Neural crest cell (in vitro differentiated cells): ENCODE results near the gene SMIM34. TPM values are rescaled to one million over a fixed set of nuclear protein-coding genes. Genes with fewer than 3 reads are reported as not detected.
"Not testable (repeated sequence)": the region's sequence is repeated elsewhere in the genome, so short reads cannot be mapped to it uniquely, and the experiment has no call there.

ENCODE experiments used
- DNase-seq: peaks from one replicate; pipeline ENCODE4 v3.0.0; 2021; ENCODE audit warnings: low read depth, mixed read lengths, low spot score
- H3K27ac Mint-ChIP-seq: one replicate; pipeline ENCODE4 v1.8.0; 2021; ENCODE audit warnings: mild to moderate bottlenecking, mixed read lengths; ENCODE audit not compliant: unreplicated experiment
- H3K27me3 Mint-ChIP-seq: 2 replicates; pipeline ENCODE4 v1.8.0; 2021; ENCODE audit warnings: low read depth, mild to moderate bottlenecking, mixed read lengths
- H3K36me3 Mint-ChIP-seq: 2 replicates; pipeline ENCODE4 v1.8.0; 2021; ENCODE audit warnings: low read depth, mild to moderate bottlenecking, mixed read lengths
- H3K4me1 Mint-ChIP-seq: 2 replicates; pipeline ENCODE4 v1.8.0; 2021; ENCODE audit warnings: mixed read lengths
- H3K4me3 Mint-ChIP-seq: one replicate; pipeline ENCODE4 v1.8.0; 2021; ENCODE audit warnings: mild to moderate bottlenecking, mixed read lengths
- H3K9me3 Mint-ChIP-seq: 2 replicates; pipeline ENCODE4 v1.8.0; 2021; ENCODE audit warnings: mixed read lengths
- total RNA-seq: library from RNA; stranded (reverse); gene quantifications from 2 replicates; pipeline ENCODE4 v1.2.1, GENCODE V29; 2021
- TF ChIP-seq, protein P1 (sequence below): fragments of 200-600 bp; sonication (generic); conservative IDR thresholded peaks from 2 replicates; pipeline ENCODE4 v1.5.0; 2021; ENCODE audit warnings: antibody characterized with exemption, mild to moderate bottlenecking

Gene SMIM34
- total RNA-seq, 1 donor from 2014 or later = not detected

DNA sequence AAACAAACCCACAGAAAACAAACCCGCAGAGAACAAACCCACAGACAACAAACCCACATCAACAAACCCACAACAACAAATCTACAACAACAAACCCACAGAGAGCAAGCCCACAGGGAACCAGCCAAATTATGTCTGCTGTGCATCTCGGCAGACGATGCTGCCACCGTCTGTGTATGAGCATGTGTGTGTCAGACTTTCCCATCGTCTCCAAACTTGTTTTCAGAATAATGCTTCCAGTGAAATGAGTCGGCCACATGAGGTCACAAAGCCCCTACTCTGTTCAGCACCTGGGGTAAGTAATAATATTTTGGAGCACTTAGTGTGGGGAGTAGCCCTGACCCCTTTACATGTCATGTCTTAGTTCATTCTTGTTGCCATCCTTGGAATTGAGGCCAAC, 17.6 kb downstream of the SMIM34 start:
- H3K9me3 Mint-ChIP-seq, H3K27me3 Mint-ChIP-seq, H3K36me3 Mint-ChIP-seq, H3K4me3 Mint-ChIP-seq, H3K4me1 Mint-ChIP-seq, DNase-seq, H3K27ac Mint-ChIP-seq: not testable (repeated sequence)

DNA sequence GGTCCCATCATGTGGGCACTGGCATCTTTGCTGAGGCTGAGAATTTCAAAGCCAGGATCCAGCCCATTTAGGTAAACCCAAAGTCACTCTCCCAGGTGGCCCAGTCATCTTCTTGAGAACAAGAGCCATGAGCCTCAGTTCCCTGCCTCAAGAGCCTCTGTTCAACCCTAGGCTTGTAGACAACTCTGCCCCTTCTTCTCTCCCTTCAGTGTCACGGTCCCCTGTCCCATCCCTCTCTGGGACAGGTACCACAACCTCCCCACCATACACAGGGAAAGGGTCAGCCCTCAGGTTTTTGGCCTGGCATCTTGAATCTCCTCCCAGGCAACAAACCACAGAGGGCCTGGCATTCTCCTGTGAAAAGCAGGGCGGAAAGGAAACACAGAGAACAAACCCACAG, 18.1 kb downstream of the SMIM34 start:
- H3K4me3 Mint-ChIP-seq, DNase-seq, H3K36me3 Mint-ChIP-seq, H3K27ac Mint-ChIP-seq, H3K27me3 Mint-ChIP-seq, H3K9me3 Mint-ChIP-seq, H3K4me1 Mint-ChIP-seq: not testable (repeated sequence)

DNA sequence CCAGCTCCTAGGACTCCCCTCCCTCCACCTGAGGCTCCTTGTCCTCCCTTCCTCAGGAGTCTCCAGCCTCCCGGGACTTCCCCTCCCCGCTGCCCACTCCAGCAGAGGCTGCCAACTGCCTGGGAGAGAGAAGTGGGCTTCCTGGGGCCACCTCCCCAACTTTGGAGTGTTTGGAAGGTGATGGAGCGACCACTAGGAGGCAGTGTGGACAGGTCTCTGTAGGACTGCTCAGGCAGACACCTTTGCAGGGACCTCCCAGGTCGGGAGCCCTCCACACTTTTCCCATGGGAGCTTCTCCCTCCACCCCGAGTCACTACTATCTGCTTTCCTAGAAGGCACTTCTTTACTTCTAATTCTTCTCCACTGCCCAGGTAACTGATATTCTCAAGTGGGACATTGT, 19.0 kb downstream of the SMIM34 start:
- not testable (repeated sequence) for H3K27me3 Mint-ChIP-seq, H3K4me3 Mint-ChIP-seq, DNase-seq, H3K4me1 Mint-ChIP-seq, H3K36me3 Mint-ChIP-seq, H3K9me3 Mint-ChIP-seq, H3K27ac Mint-ChIP-seq

DNA sequence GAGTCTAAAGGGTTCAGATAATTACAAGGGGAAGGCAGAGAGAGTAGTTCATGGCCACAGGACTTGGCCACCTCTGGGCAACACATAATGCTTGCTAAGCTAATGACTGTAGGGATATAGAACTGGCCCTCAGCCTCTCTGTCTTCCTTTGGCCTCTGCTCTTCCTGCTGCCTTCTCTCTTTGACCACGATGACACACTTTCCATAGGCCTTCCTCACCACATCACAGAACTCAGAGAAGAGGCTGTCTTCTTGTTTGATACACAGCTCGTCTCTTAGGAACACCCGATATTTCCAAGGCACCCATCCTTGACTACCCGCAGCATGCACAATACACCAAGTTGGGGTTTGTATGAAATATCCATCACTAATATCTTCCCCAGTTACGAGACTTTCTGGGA, 23.2 kb downstream of the SMIM34 start:
- not testable (repeated sequence) for H3K4me1 Mint-ChIP-seq, H3K27ac Mint-ChIP-seq, DNase-seq, H3K36me3 Mint-ChIP-seq, H3K9me3 Mint-ChIP-seq, H3K4me3 Mint-ChIP-seq, H3K27me3 Mint-ChIP-seq

DNA sequence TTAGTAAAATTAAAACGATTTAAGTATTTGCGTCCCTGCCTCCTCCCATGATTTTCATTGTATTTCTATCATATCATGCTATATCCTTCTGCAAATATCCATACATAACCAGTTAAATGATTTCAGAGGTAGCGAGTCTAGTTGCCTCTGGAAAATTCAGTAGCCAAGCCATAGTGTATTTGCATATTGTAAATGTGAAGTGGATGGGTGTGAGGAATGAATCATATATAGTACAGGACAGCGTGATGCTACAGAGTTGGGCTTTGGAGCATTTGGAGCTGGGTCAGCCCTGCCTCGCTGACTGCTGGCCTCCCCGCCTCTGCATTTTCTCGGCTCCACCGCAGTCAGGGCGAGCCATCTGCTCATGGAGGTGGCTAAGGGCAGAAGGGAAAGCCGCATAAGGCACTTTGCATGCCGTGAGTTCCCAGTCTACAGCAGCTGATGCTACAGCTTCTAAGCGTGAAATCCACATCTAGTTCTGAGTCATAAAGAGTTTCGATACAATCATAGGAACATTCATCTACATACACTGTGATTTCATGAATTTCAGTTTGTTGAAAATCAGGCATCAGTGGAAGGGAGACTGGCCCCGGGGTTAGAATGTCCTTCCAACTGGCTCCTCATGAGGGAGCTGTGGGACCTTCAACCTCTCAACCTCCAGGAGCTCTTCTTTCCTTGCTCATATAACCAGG, 39.9 kb downstream of the SMIM34 start:
- not testable (repeated sequence) for DNase-seq, H3K27ac Mint-ChIP-seq, H3K27me3 Mint-ChIP-seq, H3K4me1 Mint-ChIP-seq, H3K36me3 Mint-ChIP-seq, H3K9me3 Mint-ChIP-seq, H3K4me3 Mint-ChIP-seq

DNA sequence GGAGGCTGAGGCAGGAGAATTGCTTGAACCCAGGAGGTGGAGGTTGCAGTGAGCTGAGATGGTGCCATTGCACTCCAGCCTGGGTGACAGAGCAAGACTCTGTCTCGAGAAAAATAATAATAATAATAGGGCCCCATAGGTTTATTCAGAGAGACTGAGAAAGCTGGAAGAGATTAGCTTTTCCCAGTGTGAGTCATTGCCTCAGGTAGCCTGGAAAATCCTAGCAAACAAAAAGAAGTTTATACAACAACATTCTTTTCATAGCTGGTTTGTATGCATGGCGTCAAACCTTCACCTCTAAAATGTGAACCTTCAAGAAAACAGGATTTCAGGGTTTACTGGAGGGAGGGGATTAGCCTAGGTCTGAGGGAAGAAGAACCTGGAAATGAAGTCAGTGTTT, 40.6 kb downstream of the SMIM34 start:
- H3K9me3 Mint-ChIP-seq, H3K4me1 Mint-ChIP-seq, DNase-seq, H3K4me3 Mint-ChIP-seq, H3K27ac Mint-ChIP-seq, H3K36me3 Mint-ChIP-seq, H3K27me3 Mint-ChIP-seq: not testable (repeated sequence)

DNA sequence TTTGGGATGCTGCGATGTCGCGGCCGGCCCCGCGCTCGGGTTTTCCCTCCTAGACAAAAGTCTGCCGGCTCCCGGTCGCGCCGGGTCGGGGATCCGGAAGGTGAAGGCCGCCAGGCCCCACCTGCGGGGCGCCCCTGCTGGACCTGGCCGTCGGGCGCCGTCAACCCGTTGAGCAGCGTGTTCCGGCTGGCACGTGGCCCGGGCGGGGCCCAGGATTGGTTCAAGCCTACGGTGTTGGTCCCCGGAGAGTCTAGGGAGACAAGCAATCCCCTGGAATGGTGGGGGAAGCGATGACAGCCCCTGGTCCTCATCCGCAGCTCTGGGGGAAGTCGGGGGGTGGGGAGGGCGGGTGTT, 48.2 kb downstream of the SMIM34 start:
- not testable (repeated sequence) for H3K27me3 Mint-ChIP-seq, H3K4me3 Mint-ChIP-seq, H3K27ac Mint-ChIP-seq, H3K4me1 Mint-ChIP-seq, H3K36me3 Mint-ChIP-seq, H3K9me3 Mint-ChIP-seq, DNase-seq

DNA sequence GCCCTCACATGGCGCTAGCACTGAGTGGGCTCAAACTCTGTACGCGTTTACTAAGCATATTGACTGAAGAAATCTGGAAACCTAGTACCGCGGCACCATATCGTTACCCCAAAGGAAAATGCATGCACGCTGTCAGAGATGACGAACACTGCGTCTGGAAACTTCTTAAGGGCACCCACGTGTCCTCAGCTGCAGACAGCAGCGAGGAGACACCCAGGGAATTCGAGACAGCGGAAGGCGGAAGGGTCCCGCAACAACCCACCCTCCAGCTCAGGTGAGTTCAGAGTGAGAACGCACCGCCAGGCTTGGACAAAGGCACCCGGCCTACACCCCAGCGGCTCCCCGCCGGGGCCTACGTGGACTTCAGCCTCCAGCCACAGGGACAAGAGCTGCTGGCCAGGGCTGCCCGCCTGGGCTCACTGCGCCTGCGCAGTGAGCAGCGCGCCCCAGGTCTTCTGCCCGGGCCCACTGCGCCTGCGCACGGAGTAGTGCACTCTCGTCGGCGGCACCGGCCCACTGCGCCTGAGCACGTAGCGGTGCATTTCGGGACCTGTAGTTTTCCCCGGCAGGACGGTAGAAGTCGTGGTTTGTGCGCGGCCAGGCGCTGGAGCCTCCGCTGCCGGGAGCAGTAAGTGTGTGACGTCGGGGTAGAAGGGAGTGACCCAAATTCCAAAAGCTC, 48.7 kb downstream of the SMIM34 start, which contains the start of gene SMIM11:
SMIM11 (plus strand) TSS at position 568 of the 679 bp plus-strand sequence. CDS start 3,998 bp downstream, outside the sequence.
- H3K27me3 Mint-ChIP-seq, DNase-seq, H3K36me3 Mint-ChIP-seq, H3K4me3 Mint-ChIP-seq, H3K9me3 Mint-ChIP-seq, H3K4me1 Mint-ChIP-seq, H3K27ac Mint-ChIP-seq: not testable (repeated sequence)

DNA sequence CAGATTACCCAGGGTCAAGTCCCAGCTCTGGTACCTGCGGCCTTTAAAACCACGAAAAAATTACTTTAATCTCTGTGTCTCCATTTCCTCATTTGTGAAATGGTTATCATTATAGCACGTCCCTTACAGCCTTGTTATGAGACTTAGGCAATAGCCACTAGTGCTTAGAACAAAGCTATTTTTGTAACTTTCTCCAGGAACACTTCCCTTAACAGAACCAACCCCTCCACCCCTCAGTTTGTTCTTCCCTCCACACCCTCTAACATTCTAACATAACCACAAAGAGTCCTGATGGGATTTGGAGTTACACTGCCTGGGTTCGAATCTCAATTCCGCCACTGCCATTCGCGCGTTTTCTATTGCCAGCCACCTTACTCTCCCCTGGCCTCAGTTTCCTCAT, 49.3 kb downstream of the SMIM34 start:
- not testable (repeated sequence) for DNase-seq, H3K4me1 Mint-ChIP-seq, H3K9me3 Mint-ChIP-seq, H3K36me3 Mint-ChIP-seq, H3K4me3 Mint-ChIP-seq, H3K27ac Mint-ChIP-seq, H3K27me3 Mint-ChIP-seq

DNA sequence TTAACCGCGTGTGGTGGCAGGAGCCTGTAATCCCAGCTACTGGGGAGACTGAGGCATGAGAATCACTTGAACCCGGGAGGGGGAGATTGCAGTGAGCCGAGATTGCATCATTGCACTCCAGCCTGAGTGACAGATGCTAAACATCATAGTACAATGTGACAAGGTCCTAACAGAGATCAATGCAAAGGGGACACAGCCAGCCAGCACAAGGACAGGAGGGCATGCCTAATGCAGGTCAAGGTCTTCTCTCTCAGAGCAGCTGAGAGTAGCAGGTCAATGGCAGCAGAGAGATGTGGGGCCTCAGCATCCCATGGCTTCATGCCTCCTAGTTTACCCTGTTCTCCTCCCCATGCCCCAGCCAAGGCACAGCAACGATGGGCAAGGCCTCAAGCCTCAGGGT, 51.4 kb downstream of the SMIM34 start:
- TF ChIP-seq, protein P1, sequence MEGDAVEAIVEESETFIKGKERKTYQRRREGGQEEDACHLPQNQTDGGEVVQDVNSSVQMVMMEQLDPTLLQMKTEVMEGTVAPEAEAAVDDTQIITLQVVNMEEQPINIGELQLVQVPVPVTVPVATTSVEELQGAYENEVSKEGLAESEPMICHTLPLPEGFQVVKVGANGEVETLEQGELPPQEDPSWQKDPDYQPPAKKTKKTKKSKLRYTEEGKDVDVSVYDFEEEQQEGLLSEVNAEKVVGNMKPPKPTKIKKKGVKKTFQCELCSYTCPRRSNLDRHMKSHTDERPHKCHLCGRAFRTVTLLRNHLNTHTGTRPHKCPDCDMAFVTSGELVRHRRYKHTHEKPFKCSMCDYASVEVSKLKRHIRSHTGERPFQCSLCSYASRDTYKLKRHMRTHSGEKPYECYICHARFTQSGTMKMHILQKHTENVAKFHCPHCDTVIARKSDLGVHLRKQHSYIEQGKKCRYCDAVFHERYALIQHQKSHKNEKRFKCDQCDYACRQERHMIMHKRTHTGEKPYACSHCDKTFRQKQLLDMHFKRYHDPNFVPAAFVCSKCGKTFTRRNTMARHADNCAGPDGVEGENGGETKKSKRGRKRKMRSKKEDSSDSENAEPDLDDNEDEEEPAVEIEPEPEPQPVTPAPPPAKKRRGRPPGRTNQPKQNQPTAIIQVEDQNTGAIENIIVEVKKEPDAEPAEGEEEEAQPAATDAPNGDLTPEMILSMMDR = no peak
- no peaks in the 10 kb centered on the region for H3K36me3 Mint-ChIP-seq
- no peaks in the 10 kb centered on the region for H3K9me3 Mint-ChIP-seq
- no peak overlapping the region for H3K4me3 Mint-ChIP-seq
- no peaks in the 10 kb centered on the region for H3K27me3 Mint-ChIP-seq
- H3K4me1 Mint-ChIP-seq = peaks cover 3% of the 10 kb centered on the region
- no peak overlapping the region for H3K27ac Mint-ChIP-seq
- no peak for DNase-seq
